Esophagus muscularis mucosa (tissue), 4 donors: ENCODE data around the gene TMEM115. TPM values are rescaled to one million over a fixed set of nuclear protein-coding genes. Genes with fewer than 3 reads are reported as not detected.

ENCODE experiments used
- DNase-seq: peaks from one replicate; pipeline ENCODE4 v3.0.0-alpha.2; 2017; ENCODE audit errors: extremely low spot score
- H3K27ac ChIP-seq, 4 donors: fragments of 200-600 bp; sonication (generic); replicated peaks in 1 of 4; 1 replicate in 3 of 4; 2 replicates in 1 of 4; pipeline ENCODE4 v1.5.1; 2016 to 2019; ENCODE audit warnings: mild to moderate bottlenecking in 1 of 4
- H3K27me3 ChIP-seq, 4 donors: fragments of 200-600 bp; sonication (generic); one replicate each; pipeline versions ENCODE4 v1.5.1 to v1.6.0; 2016 to 2019
- H3K36me3 ChIP-seq, 4 donors: fragments of 200-600 bp; sonication (generic); one replicate each; pipeline ENCODE4 v1.5.1; 2016 to 2019
- H3K4me1 ChIP-seq, 4 donors: fragments of 200-600 bp; sonication (generic); one replicate each; pipeline ENCODE4 v1.5.1; 2016 to 2019
- H3K4me3 ChIP-seq, 4 donors: fragments of 200-600 bp; sonication (generic); 1 replicate in 2 of 4; 2 replicates in 2 of 4; pipeline ENCODE4 v1.5.1; 2016 to 2019; ENCODE audit warnings: mild to moderate bottlenecking in 4 of 4, moderate library complexity in 1 of 4
- H3K9me3 ChIP-seq, 4 donors: fragments of 200-600 bp; sonication (generic); 1 replicate in 3 of 4; 2 replicates in 1 of 4; pipeline ENCODE4 v1.5.1; 2016 to 2019
- EP300 ChIP-seq: sonication (generic); formaldehyde crosslinking; IDR thresholded peaks from one replicate; pipeline ENCODE4 v1.6.1; 2017; ENCODE audit warnings: antibody characterized with exemption
- POLR2A ChIP-seq: fragments of 450-650 bp; IDR thresholded peaks from one replicate; pipeline ENCODE4 v1.6.1; 2017; ENCODE audit warnings: antibody characterized with exemption, moderate library complexity, mild to moderate bottlenecking, low read depth
- POLR2AphosphoS5 ChIP-seq, 2 donors: sonication (generic); formaldehyde crosslinking; IDR thresholded peaks; one replicate each; pipeline ENCODE4 v1.6.1; 2017; ENCODE audit warnings: antibody characterized with exemption in 2 of 2
- WGBS: methylation state at CpG from one replicate; pipeline ENCODE4 v1.1.5; 2018; 5-methylcytosine and 5-hydroxymethylcytosine counted together
- intact Hi-C: fragments of 100-400 bp; cut with DNase I; formaldehyde crosslinking; loops from one replicate; pipeline ENCODE4 v1.15.1; 2023
- total RNA-seq, 4 donors: library from RNA; depleted of rRNA; stranded (reverse); fragments of >200 nt; gene quantifications; one replicate each; pipeline versions ENCODE4 v1.1.0 to v1.2.1, GENCODE V29; 2016
- TF ChIP-seq, protein P1 (sequence below), 3 experiments: fragments of 200-600 bp in 2 of 3; fragments of 450-650 bp in 1 of 3; sonication (generic) in 2 of 3; IDR thresholded peaks; one replicate each; pipeline ENCODE4 v1.5.1; 2017 to 2019; ENCODE audit warnings: antibody characterized with exemption in 3 of 3, mild to moderate bottlenecking in 2 of 3, moderate library complexity in 1 of 3

Gene TMEM115
- total RNA-seq, 4 donors from 2014 or later, result 37.0 to 85.6 (median 66.3) TPM

DNA sequence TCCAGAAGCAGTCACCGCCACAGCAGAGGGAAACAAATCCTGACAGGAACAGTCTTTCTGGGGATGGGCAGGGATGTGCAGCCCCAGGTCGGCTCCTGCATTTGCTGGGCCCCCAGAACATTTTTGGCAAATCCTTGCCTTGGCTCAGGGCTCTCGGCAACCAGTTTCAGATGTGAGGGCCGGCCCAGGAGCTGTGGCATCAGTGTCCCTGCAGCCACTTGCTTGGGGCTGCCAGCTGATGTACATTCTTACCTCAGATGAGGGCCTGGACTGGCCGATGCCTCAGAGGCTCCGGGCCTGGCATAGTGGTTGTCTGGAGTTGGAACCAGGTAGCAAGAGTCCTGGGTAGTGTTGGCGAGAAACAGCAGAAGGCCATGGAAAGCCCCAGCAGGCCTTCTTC is 4.5 kb downstream of the TMEM115 start:
- intact Hi-C loops, result no loop called here
- Histone ChIP-seq H3K4me1 (peaks cover 54 to 81% (median 62%) of the 10 kb centered on the region in 4 donors), H3K36me3 (peaks cover 14 to 57% (median 38%) of the 10 kb centered on the region in 4 donors), H3K4me3 (no peak overlapping the region), H3K9me3 (no peaks in the 10 kb centered on the region), H3K27ac (no peak overlapping the region), H3K27me3 (no peaks in the 10 kb centered on the region)
- no peak for TF ChIP-seq EP300
- TF ChIP-seq, protein P1, sequence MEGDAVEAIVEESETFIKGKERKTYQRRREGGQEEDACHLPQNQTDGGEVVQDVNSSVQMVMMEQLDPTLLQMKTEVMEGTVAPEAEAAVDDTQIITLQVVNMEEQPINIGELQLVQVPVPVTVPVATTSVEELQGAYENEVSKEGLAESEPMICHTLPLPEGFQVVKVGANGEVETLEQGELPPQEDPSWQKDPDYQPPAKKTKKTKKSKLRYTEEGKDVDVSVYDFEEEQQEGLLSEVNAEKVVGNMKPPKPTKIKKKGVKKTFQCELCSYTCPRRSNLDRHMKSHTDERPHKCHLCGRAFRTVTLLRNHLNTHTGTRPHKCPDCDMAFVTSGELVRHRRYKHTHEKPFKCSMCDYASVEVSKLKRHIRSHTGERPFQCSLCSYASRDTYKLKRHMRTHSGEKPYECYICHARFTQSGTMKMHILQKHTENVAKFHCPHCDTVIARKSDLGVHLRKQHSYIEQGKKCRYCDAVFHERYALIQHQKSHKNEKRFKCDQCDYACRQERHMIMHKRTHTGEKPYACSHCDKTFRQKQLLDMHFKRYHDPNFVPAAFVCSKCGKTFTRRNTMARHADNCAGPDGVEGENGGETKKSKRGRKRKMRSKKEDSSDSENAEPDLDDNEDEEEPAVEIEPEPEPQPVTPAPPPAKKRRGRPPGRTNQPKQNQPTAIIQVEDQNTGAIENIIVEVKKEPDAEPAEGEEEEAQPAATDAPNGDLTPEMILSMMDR (IDR thresholded peaks at IDR 0.05), result no peak
- no peak for TF ChIP-seq POLR2AphosphoS5 (IDR thresholded peaks at IDR 0.05)
- no peak for TF ChIP-seq POLR2A
- WGBS, result 84% methylated on average over 2 of the region's 7 CpGs
- DNase-seq, result no peak

GRCh38 chr3:50354186-50354764 is 5.0 kb downstream of the TMEM115 start:
- H3K36me3 ChIP-seq, result peaks cover 14 to 58% (median 38%) of the 10 kb centered on the region in 4 donors
- intact Hi-C loops, result no loop called here

DNA sequence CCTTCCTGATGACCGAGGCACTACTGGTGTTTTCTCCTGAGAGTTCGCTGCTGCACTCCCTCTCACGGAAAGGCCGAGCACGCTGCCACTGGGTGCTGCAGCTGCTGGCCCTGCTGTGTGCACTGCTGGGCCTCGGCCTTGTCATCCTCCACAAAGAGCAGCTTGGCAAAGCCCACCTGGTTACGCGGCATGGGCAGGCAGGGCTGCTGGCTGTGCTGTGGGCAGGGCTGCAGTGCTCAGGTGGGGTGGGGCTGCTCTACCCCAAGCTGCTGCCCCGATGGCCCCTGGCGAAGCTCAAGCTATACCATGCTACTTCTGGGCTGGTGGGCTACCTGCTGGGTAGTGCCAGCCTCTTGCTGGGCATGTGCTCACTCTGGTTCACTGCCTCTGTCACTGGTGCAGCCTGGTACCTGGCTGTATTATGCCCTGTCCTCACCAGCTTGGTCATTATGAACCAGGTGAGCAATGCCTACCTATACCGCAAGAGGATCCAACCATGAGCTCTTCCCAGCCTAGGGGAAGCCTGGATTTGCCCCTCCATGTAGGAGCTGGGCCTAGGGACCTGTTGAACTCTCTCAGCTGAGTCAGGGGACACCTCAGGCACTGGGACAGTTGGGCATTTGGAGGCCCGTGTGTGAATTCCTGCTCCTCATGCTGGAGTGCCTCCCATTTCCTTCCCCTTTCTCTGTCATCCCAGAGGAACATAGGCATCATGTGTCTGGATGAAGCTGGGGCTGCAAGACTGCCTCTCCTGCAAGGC is 5.9 kb downstream of the TMEM115 start:
- Histone ChIP-seq H3K9me3 (no peaks in the 10 kb centered on the region), H3K36me3 (peaks cover 14 to 66% (median 41%) of the 10 kb centered on the region in 4 donors), H3K4me1 (peaks cover 58 to 85% (median 68%) of the 10 kb centered on the region in 4 donors), H3K27ac (no peak overlapping the region), H3K4me3 (no peak overlapping the region), H3K27me3 (no peaks in the 10 kb centered on the region)
- WGBS, result 82% methylated on average over 5 of the region's 12 CpGs
- no peak for TF ChIP-seq POLR2AphosphoS5 (IDR thresholded peaks at IDR 0.05)
- TF ChIP-seq, protein P1 (IDR thresholded peaks at IDR 0.05), result no peak
- TF ChIP-seq POLR2A, result no peak
- no peak for TF ChIP-seq EP300
- no peak for DNase-seq
- intact Hi-C loops, result no loop called here

More at GRCh38 chr3:50354186-50354764, 5.0 kb downstream of the TMEM115 start:
- no peak for DNase-seq
- WGBS, result 77% methylated on average over 5 of the region's 5 CpGs
- TF ChIP-seq, protein P1 (IDR thresholded peaks at IDR 0.05), result no peak
- TF ChIP-seq EP300 (no peak), POLR2AphosphoS5 (IDR thresholded peaks at IDR 0.05) (no peak), POLR2A (no peak)
- H3K4me1 ChIP-seq, result peaks cover 57 to 83% (median 65%) of the 10 kb centered on the region in 4 donors
- no peak overlapping the region for H3K27ac ChIP-seq
- no peak overlapping the region for H3K4me3 ChIP-seq
- H3K9me3 ChIP-seq, result no peaks in the 10 kb centered on the region
- H3K27me3 ChIP-seq, result no peaks in the 10 kb centered on the region

DNA sequence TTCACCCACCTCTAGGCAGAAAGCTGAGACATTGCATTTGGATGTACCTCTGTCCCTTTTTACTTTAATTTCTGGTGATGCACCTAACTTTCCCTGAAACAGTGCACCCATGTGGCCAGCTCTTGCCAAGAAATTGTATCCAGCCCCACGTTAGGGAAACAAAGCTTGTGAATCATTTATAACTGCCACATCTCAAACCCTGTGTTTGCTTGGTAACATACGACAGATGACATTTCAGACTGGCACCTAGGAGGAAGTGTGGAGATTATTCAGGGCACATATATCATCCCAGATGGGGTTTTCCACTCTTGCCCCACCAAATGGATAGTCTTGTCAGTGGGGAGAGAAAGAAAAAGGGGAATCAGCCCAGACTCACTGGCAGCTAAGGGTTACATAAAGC is 6.5 kb downstream of the TMEM115 start:
- Histone ChIP-seq H3K36me3 (peaks cover 14 to 66% (median 46%) of the 10 kb centered on the region in 4 donors), H3K4me1 (peaks cover 51 to 83% (median 63%) of the 10 kb centered on the region in 4 donors), H3K4me3 (no peak overlapping the region), H3K9me3 (no peaks in the 10 kb centered on the region), H3K27me3 (no peaks in the 10 kb centered on the region), H3K27ac (no peak overlapping the region)
- no peak for DNase-seq
- 21% methylated on average over 2 of the region's 2 CpGs for WGBS
- TF ChIP-seq POLR2A (no peak), POLR2AphosphoS5 (IDR thresholded peaks at IDR 0.05) (no peak), EP300 (no peak)
- TF ChIP-seq, protein P1 (IDR thresholded peaks at IDR 0.05), result no peak
- intact Hi-C loops, result no loop called here
